Astrocyte (in vitro differentiated cells and primary cell): ENCODE measurements around the gene TOM1L1.
"Not testable (repeated sequence)": the region's sequence is repeated elsewhere in the genome, so short reads cannot be mapped to it uniquely, and the experiment has no call there.

Experiments used
- CTCF ChIP-seq: IDR thresholded peaks from 2 replicates; pipeline ENCODE4 v1.5.1; 2011; ENCODE audit warnings: low read depth, mild to moderate bottlenecking, inconsistent platforms, low read length, moderate library complexity; ENCODE audit not compliant: insufficient read depth
- EZH2 ChIP-seq: IDR thresholded peaks from 2 replicates; pipeline ENCODE4 v1.6.1; 2012; ENCODE audit warnings: mild to moderate bottlenecking, low read length, inconsistent platforms; ENCODE audit not compliant: insufficient read depth

GRCh38 chr17:54875906-54876305 lies 24.7 kb upstream of the TOM1L1 start:
- TF ChIP-seq CTCF, EZH2: not testable (repeated sequence)
